GM21723 (cell line): ENCODE results near the gene EPHB2.
"Not testable (repeated sequence)": the region's sequence is repeated elsewhere in the genome, so short reads cannot be mapped to it uniquely, and the experiment has no call there.

Source experiments
- ATAC-seq: cut with Tn5 transposase; IDR thresholded peaks from one replicate; pipeline ENCODE4 v1.9.1; 2021; ENCODE audit warnings: mild to moderate bottlenecking, moderate library complexity; ENCODE audit not compliant: unreplicated experiment

The EPHB2 gene

DNA sequence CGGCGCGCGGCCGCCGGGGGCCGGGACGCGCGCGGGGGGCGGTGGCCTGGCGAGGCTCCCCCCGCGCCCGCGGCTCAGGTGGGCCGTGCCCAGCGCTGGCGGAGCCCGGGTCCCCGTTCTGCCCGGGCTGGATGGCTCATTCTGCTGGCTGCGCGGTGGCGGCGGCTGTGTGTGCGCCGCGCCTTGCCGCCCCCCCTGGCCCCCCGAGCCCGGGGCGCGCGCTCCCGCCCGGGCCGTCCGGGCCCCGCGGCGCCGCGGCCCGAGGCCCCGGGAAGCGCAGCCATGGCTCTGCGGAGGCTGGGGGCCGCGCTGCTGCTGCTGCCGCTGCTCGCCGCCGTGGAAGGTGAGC is at the start of gene EPHB2:
TSS of gene EPHB2 (plus strand) at position 139 of the 349 bp plus-strand sequence. CDS start at position 283, 144 bp downstream.
- no peak for ATAC-seq

DNA sequence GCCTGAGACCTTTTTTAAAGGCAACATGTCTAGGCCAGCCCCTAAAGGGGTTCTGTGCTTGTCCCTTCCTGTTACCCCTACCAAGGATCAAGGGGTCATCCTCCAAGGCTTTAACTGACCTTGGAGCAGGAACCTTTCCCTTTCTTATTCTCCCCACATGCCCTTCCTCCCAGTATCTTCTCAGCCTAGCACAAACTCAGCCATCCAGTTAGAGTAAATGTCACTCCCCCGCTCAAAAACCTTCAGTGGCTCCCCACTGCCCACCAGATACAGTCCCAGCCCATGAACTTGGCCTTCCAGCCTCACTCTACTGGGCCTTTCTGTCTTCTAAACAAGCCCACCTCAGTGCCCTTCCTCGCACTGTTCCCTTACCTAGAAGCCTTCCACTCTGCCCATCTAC is 48.8 kb upstream of the EPHB2 start:
- ATAC-seq = no peak

DNA sequence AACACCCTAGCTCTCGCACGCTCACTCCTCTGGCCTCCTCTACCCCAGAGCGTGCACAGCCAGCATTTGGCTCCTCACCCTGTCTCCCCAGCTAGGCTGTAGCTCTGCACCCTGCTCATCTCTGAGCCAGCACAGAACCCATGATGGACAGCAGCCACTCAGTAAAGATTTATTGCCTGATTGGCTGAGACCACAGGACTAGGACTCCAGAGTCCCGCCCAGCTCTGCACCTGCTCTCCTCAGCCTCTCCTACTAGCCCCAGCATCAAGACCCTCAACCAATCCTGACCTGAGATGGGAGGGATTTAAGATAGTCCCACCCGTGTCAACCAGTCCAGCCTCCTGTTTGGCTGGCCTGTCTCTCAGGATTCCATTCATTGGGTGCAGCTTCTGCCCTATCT is 48.3 kb upstream of the EPHB2 start:
- no peak for ATAC-seq

DNA sequence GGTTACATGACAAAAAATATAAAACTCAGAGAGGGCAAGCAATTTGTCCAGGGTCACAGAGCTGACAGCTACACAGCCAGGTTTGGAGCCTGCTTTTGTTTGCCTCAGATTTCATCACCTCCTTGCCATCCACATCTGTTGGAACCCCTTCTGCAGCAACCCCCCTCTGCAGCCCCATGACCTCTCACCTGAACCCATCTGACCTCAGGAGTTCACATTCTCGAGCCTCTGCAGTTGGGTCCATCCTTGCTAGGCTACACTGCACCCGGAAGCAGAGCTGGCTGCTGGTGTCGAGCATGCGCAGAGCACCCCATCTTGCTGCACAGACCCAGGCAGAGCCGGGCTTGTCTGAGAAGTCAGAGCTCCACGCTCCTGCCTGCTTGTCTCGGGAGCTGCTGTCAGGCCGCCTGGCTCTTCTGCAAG is 47.6 kb upstream of the EPHB2 start:
- no peak for ATAC-seq

DNA sequence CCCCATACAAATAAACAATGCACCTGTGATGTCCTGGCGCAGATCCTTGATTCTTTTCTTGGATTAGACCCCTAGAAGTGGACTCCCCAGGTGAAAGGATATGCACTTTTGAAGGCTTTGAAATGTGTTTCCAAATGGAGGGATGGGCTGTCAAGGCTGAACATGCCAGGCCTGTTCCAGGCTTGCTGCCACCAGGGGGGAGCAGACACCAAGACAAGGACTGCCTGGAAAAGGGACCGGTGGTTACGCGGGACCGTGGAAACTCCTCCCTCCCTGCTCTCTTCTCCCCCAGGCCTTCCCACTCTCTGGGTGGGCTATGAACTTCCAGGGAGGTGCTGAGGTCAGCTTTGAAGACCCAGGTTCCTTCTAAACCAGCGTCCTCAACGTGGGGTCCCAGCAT is 44.9 kb upstream of the EPHB2 start:
- no peak for ATAC-seq

DNA sequence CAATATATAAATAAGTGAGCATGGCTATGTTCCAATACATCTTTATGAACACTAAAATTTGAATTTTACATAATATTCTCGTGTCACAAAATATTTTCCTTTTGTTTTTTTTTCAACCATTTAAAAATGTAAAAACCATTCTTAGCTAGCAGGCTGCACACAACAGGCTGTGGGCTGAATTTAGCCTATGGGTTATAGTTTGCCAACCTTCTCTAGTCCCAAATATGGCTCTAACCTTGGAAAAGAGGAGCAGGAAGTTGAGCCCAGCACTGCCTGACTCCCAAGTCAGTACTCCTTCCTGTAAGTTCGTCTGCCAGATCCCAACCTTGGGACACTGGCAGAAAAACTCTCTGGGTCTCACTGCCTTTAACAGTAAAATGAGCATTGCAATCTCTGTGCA is 44.2 kb upstream of the EPHB2 start:
- ATAC-seq = no peak

DNA sequence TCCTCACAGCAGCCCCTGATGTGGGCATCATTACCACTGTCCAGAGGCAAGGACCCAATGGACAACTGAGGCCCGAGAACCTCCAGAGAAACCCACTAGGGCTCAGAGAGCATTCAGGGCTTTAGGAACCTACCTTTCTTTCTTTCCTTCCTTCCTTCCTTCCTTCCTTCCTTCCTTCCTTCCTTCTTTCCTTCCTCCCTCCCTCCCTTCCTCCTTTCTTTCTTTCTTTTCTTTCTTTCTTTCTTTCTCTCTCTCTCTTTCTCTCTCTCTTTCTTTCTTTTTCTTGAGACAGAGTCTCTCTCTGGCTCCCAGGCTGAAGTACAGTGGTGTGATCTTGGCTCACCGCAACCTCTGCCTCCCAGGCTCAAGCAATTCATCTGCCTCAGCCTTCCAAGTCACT is 41.8 kb upstream of the EPHB2 start:
- ATAC-seq = not testable (repeated sequence)

DNA sequence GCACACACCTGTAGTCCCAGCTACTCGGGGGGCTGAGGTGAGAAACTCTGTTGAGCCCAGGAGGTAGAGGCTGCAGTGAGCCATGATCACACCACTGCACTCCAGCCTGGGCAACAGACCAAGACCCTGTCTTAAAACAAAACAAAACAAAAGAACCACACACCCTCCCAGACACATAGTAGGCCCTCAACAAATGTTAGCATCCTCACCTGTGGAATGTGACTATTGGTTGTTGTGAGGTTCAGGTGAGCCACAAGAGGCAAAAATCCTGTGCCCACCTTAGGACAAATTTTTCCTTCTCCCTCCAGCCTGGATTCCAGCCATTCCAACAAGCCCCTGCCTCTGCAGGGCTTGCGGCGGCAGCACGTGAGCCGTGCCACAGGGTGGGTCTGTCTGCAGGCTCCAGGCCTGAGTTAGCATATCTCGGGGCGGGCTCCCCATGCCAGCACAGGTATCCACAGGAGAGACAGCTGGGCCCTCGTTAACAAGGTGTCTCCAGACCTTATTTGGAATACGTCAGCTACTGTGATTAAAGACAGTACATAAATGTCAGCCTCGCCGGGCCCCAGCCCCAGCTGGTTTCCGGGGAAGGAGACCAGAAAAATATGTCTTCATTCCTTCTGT is 40.2 kb upstream of the EPHB2 start:
- no peak for ATAC-seq

DNA sequence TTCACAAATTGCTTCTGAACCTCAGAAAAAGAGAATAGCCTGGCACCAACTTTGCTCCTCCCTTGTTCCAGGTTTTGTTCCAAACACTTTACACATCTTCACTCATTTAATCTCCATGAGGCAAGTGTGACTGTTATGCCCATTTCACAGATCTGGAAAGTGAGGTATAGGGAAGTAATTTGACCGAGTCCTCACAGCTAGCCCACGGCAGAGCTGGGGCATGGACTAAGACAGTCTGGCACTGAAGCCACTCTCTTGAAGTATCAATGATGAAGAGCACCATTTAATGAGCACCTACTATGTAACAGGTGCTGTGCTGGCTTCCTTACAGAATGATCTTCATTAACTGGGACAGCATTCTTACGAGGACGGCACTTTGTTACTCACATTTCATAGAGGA is 38.6 kb upstream of the EPHB2 start:
- no peak for ATAC-seq

DNA sequence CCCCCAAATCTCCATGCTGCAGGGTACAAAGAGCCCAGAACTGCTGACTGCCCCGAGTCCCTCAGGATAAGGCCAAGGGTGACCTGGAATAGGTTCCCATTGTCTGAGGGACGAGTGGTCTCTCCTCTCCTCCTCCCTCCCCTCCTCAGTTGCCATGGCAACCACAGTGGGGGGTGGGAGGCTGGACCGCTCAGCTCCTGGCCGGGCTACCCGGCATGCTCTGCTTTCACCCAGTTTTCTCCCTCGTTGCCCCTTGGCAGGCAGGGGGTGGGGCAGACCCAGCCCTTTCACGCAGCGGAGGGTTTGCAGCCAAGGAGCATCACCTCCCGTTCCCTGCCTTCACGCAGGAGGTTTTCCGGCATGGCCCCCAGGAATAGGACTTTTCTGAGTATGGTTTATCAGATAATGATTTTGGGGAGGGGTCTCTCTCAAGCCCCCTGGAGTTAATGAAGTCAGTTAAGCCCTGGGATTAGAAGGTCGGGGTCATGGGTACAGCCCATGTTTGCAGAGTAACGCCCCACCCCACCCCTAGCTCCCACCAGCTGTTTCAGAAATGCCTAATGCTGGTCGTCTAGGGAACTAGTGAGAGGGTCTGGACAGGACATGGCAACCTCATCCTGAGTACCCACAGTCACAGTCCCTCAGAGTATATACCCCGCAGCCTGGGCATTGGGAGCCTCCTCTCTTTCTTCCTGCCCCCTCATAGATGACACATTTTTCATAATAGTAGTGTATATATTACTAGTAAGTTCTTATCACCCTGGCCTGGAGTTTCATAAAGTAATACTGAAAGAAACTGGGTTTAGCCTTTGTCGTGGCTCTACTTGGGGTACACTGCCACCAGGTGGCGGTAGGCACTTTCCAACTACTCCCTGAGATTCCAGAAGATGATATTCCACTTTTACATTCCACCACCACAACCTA is 36.9 kb upstream of the EPHB2 start:
- no peak for ATAC-seq

DNA sequence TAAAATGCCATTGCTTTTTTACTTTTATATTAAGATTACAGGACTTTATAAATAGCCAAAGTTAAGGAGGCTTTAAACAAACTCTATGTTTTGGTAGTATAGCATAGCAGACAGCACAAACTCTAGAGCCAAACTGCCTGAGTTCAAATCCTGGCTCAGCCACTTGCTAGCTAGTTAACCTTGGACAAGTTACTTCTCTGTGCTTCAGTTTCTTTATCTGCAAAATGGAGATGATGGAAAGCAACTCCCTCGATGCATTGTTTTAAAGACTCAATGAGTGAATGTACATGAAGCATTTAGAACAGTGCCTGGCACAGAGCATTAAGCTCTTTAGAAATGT is 36.3 kb upstream of the EPHB2 start:
- ATAC-seq = no peak

DNA sequence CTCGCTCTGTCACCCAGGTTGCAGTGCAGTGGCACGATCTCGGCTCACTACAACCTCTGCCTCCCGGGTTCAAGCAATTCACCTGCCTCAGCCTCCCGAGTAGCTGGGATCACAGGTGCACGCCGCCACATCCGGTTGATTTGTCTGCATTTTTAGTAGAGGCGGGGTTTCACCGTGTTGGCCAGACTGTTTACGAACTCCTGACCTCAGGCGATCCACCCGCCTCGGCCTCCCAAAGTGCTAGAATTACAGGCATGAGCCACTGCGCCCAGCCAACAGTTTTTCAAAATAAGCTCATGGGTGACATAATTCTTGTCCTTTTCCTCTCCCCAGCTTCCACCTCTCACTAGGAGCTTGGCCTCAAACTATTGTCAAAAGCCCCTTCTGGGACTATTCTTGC is 34.5 kb upstream of the EPHB2 start:
- not testable (repeated sequence) for ATAC-seq

DNA sequence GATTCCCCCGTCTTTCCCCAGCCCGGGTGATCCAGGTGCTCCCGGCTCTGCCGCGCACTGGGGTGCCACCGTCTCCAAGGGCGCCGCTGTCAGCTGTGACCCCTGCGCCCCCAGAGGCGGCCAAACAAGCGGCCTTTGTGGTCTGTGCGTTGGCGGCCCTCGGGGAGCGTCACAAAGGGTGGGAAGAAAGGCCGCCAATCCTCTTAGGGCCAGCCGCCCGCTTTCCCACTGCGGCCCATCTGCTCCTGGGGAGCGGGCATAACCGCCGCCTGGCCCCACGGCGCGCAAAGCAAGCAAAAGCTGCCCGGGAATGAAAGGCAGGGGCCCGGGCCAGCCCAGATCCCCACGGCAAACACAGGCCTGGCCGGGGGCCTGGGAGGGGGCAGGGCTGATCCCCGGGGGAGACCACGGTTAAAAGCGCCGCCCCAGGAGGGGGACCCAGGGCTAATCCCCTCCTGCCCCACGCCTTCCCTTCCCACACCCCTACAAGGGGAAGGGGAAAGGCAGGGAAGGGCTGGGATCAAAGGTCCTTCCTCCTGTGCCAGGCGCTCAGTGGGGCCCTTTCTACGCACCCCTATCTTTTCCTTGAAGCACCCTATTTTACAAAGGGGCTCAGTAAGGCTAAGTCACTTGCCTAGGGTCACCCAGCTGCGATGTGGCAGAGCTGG is 33.6 kb upstream of the EPHB2 start:
- no peak for ATAC-seq

DNA sequence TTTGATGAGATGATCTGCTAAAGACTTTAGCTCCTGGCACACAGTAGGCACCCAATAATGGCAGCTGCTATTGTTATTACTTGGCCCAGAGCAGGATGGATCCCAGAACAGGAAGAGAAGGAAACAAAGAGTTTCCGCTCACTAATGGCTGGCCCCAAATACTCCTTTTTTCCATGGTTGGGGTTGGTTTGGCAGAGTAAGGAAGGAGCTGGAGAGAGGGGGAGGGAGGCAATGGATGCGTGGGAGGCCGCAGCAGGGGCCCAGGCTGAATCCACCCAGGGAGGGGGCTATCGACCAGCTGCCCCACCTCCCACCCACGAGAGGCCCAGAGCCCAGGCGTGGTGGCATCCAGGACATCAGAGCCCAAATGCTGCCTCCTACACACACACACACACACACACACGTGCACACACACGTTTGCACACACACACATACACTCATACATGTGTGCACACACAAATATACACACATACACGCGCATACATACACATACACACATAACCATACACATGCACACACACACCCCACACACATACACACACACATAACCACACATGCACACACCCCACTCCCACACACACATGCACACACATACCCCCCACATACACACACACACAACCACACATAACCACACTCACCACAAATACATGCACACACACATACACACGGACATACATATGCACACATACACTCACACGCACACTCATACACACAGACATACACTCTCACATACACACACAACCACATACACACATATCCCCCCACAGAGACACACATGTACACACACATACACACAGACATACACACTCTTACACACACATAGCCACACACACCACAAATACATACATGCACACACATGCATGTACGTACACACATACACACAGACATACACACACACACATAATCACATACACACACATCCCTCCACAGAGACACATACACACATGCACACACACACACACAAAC is 32.4 kb upstream of the EPHB2 start:
- no peak for ATAC-seq

DNA sequence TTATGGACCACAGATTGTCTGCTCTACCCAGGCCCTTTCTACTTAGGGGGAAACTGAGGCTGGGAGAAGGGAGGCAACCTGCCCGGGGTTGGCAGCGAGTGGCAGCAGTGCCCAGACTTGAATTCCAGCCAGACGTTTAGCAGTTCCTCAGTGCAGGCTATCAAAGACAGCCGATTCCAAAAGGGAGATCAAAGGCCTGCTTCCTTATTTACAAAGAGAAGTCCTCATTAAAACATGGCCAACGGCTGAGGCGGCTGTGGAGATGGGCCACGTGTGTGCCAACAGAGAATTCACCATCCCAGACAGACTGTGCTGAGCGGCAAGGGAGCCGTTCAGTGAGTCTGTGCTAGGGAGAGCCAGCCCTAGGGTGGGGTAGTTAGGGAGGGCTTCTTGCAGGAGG is 29.9 kb upstream of the EPHB2 start:
- no peak for ATAC-seq

DNA sequence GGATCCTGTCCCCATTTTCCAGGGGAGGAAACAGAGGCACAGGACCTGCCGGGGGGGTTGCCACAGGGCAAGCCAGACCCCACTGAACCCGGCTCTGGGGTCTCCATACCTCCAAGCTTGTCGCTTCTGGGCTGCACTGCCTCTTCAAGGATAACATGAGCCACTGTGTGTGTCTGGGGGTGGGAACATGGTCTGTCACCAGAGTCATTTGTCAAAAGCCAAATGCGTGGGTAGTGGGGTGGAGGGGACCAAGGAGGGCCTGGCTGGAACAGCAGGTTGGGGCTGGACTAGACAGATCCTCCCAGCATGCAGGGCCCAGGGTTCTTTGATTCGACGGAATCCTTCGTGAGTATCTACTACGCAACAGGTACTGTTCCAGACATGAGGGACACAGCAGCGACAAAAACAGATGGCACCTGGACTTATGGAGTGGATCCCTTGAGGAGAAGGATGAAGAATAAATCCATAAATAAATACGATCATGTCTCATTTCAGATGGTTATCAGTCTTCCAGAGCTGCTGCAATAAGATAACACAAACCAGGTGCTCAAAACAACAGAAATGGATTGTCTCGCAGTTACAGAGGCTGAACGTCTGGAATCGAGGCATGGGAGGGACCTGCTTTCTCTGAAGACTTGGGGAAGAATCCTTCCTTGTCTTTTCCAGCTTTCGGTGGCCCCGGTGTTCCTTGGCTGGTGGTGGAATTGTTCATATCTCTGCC is 28.9 kb upstream of the EPHB2 start:
- no peak for ATAC-seq

DNA sequence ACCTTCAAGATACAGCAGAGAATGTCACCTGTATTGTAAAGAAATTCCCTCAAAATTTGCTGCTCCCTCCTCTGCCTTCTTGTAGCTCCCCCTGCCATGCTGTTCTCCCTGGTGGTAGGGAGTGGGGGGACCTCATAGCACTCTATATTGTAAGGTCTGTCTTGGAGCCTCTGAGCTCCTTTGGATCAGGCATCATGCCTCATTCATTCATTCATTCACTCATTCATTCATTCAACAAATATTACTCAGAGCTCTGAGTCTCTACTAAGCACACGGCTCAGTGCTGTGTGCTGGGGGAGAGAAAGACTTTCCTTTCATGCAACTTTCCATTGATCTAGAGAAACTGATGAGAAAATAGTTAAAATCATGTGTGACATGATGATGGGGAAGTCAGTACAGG is 27.1 kb upstream of the EPHB2 start:
- ATAC-seq = no peak

DNA sequence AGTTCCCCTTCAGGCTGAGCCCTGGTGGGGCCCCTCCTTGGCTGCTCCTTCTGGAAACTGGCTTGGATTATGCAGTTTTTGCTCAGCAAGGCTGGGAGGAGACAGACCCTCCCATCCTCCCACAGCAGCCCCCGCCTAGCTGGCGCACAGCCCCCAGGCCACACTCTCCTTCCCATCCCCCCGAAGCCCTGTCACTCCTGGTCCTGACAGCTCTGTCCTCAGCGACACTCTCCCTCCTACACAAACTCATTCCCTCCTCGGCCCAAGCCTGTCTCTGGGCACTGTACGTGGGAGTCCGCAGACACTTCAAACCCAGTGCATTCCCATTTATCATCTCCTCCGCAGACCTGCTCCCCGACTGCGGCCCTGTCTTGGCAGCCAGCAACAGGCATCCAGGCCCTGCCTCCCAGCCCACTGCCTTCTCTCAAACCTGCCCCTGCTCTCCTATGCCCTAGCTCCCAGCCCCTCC is 25.0 kb upstream of the EPHB2 start:
- ATAC-seq = no peak

DNA sequence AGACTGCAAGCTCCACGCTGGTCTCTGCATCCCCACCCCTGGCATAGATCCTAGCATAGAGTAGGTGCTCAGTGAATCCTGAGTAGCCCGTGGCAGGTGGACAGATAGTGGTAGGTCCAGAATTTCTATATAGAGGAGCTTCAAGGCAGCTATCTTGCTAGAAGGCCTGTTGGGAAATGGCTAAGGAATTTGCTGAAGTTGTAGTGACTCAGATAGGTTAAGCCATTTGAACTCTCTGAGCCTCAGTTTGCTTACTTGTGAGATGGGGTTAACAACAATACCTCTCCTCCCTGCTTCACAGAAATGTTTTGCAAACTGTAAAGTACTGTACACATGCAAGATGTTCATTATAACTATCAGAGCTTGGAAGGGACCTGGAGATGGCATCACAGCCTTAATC is 23.4 kb upstream of the EPHB2 start:
- ATAC-seq = no peak

DNA sequence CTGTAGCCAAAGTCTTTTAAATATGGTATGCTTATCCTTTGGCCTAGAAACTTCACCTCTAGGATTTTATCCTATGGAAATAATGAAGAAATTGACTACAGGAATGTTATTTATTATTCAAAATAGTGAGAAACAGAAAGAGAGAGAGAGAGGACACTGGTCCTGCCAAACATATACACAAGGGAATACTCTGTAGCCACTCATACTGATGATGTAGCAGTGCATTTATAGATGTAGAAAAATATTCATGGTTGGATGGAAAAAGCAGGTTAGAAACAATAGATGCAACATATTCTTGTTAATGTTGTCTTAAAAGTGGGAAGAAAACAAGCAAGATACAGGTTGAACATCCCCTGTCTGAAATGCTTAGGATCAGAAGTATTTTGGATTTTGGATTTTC is 22.2 kb upstream of the EPHB2 start:
- no peak for ATAC-seq
